NB4 (cell line): ENCODE measurements around the gene PDIA5.

ENCODE experiments used
- MYC ChIP-seq: IDR thresholded peaks from 2 replicates; pipeline ENCODE4 v1.6.1; 2011; ENCODE audit warnings: low read depth, low read length
- POLR2A ChIP-seq: IDR thresholded peaks from 2 replicates; pipeline ENCODE4 v1.6.1; 2011; ENCODE audit warnings: mild to moderate bottlenecking; ENCODE audit not compliant: insufficient read length; ENCODE audit errors: extremely low read depth
- TF ChIP-seq, protein P1 (sequence below): IDR thresholded peaks from 2 replicates; pipeline ENCODE4 v1.6.1; 2011; ENCODE audit warnings: low read depth, low read length
- TF ChIP-seq, protein P2 (sequence below): IDR thresholded peaks from one replicate; pipeline ENCODE4 v1.5.1; 2012; ENCODE audit warnings: low read depth, low read length

DNA sequence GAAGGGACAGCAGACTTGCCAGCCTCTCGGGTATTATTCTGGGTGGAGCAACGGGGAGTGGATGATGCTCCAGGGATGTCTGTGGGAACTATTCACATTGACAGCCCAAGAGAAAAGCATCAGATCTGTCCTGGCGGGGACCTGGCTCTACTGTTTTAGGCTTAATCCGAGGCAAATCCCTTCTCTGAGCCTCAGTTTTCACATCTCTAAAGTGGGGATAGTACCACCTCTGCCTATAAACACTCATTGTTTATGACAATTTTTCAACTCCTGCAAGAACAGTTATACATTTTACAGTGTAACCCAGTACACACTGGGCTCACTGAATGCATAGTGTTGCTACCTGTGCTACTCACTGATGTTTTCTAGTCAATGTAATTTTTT is 9.3 kb downstream of the PDIA5 start:
- TF ChIP-seq, protein P1, sequence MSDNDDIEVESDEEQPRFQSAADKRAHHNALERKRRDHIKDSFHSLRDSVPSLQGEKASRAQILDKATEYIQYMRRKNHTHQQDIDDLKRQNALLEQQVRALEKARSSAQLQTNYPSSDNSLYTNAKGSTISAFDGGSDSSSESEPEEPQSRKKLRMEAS: no peak
- TF ChIP-seq, protein P2, sequence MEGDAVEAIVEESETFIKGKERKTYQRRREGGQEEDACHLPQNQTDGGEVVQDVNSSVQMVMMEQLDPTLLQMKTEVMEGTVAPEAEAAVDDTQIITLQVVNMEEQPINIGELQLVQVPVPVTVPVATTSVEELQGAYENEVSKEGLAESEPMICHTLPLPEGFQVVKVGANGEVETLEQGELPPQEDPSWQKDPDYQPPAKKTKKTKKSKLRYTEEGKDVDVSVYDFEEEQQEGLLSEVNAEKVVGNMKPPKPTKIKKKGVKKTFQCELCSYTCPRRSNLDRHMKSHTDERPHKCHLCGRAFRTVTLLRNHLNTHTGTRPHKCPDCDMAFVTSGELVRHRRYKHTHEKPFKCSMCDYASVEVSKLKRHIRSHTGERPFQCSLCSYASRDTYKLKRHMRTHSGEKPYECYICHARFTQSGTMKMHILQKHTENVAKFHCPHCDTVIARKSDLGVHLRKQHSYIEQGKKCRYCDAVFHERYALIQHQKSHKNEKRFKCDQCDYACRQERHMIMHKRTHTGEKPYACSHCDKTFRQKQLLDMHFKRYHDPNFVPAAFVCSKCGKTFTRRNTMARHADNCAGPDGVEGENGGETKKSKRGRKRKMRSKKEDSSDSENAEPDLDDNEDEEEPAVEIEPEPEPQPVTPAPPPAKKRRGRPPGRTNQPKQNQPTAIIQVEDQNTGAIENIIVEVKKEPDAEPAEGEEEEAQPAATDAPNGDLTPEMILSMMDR: no peak
- no peak for TF ChIP-seq POLR2A
- no peak for TF ChIP-seq MYC
